K562 (cell line): ENCODE results near the gene TTC27.

Source experiments
- CEBPB ChIP-seq: fragments of 450-650 bp; IDR thresholded peaks from 2 replicates; pipeline ENCODE4 v1.6.1; 2016; ENCODE audit warnings: missing genetic modification characterization, missing compliant biosample characterization
- ESRRA ChIP-seq: fragments of 450-650 bp; IDR thresholded peaks from 2 replicates; pipeline ENCODE4 v1.6.1; 2014; ENCODE audit warnings: low read depth, mild to moderate bottlenecking, moderate library complexity, borderline replicate concordance
- EZH2 ChIP-seq: IDR thresholded peaks from 2 replicates; pipeline ENCODE4 v1.6.1; 2012; ENCODE audit warnings: low read depth, mild to moderate bottlenecking, inconsistent platforms, low read length, borderline replicate concordance
- GATA2 ChIP-seq: sonication (generic); formaldehyde crosslinking; IDR thresholded peaks from 2 replicates; pipeline ENCODE4 v1.4.0; 2020; ENCODE audit warnings: mild to moderate bottlenecking, missing genetic modification reagents
- MAFK ChIP-seq: IDR thresholded peaks from 2 replicates; pipeline ENCODE4 v1.6.1; 2011; ENCODE audit warnings: low read length, improper control_type of control experiment
- NR4A1 ChIP-seq, 2 experiments: fragments of 250-450 bp in 1 of 2; fragments of 450-650 bp in 1 of 2; sonication (Bioruptor Pico) in 1 of 2; IDR thresholded peaks; 2 replicates each; pipeline versions ENCODE4 v1.4.0 to v1.6.1; 2016 to 2020; ENCODE audit warnings: mild to moderate bottlenecking in 2 of 2, missing compliant biosample characterization in 1 of 2, missing genetic modification characterization in 1 of 2, moderate library complexity in 1 of 2
- POLR2A ChIP-seq: fragments of 450-650 bp; conservative IDR thresholded peaks from 2 replicates; pipeline ENCODE4 v1.6.1; 2016
- TARDBP ChIP-seq: fragments of 450-650 bp; IDR thresholded peaks from 2 replicates; pipeline ENCODE4 v1.6.1; 2016
- ZNF583 ChIP-seq: fragments of 250-450 bp; sonication (Bioruptor Pico); IDR thresholded peaks from 2 replicates; pipeline ENCODE4 v1.4.0; 2020
- ZNF586 ChIP-seq: fragments of 450-650 bp; formaldehyde crosslinking; conservative IDR thresholded peaks from 2 replicates; pipeline ENCODE4 v1.4.0; 2020; ENCODE audit warnings: mild to moderate bottlenecking, moderate library complexity
- TF ChIP-seq, protein P1 (sequence below): sonication (generic); formaldehyde crosslinking; IDR thresholded peaks from 2 replicates; pipeline ENCODE4 v1.8.0; 2022; ENCODE audit warnings: mild to moderate bottlenecking, missing genetic modification reagents, borderline replicate concordance
- TF ChIP-seq, protein P2 (sequence below): conservative IDR thresholded peaks from 2 replicates; pipeline ENCODE4 v1.6.1; 2011; ENCODE audit warnings: low read depth, mild to moderate bottlenecking, low read length; ENCODE audit not compliant: control insufficient read depth
- TF ChIP-seq, protein P3 (sequence below), 3 experiments: IDR thresholded peaks in 2 of 3; conservative IDR thresholded peaks in 1 of 3; 2 replicates each; pipeline ENCODE4 v1.5.1; 2011 to 2012; ENCODE audit warnings: low read length in 3 of 3, mild to moderate bottlenecking in 3 of 3, control low read depth in 2 of 3, improper control_type of control experiment in 1 of 3, inconsistent platforms in 1 of 3, low read depth in 1 of 3, mixed read lengths in 1 of 3, moderate library complexity in 1 of 3; ENCODE audit not compliant: insufficient read depth in 2 of 3

GRCh38 chr2:32697156-32697555 is 69.3 kb downstream of the TTC27 start:
- no peak for TF ChIP-seq ZNF583 (CRISPR knock-in tag)
- TF ChIP-seq MAFK, result no peak; the same call in 1 of the 2 replicates
- TF ChIP-seq GATA2, result no peak
- TF ChIP-seq, protein P1, sequence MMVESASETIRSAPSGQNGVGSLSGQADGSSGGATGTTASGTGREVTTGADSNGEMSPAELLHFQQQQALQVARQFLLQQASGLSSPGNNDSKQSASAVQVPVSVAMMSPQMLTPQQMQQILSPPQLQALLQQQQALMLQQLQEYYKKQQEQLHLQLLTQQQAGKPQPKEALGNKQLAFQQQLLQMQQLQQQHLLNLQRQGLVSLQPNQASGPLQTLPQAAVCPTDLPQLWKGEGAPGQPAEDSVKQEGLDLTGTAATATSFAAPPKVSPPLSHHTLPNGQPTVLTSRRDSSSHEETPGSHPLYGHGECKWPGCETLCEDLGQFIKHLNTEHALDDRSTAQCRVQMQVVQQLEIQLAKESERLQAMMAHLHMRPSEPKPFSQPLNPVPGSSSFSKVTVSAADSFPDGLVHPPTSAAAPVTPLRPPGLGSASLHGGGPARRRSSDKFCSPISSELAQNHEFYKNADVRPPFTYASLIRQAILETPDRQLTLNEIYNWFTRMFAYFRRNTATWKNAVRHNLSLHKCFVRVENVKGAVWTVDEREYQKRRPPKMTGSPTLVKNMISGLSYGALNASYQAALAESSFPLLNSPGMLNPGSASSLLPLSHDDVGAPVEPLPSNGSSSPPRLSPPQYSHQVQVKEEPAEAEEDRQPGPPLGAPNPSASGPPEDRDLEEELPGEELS (CRISPR knock-in tag), result no peak
- TF ChIP-seq NR4A1 (CRISPR knock-in tag; IDR thresholded peaks at IDR 0.05), result no peak
- TF ChIP-seq NR4A1 (tag; IDR thresholded peaks at IDR 0.05), result no peak
- TF ChIP-seq, protein P2, sequence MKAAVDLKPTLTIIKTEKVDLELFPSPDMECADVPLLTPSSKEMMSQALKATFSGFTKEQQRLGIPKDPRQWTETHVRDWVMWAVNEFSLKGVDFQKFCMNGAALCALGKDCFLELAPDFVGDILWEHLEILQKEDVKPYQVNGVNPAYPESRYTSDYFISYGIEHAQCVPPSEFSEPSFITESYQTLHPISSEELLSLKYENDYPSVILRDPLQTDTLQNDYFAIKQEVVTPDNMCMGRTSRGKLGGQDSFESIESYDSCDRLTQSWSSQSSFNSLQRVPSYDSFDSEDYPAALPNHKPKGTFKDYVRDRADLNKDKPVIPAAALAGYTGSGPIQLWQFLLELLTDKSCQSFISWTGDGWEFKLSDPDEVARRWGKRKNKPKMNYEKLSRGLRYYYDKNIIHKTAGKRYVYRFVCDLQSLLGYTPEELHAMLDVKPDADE, result no peak
- TF ChIP-seq ZNF586 (CRISPR knock-in tag), result no peak
- no peak for TF ChIP-seq CEBPB (tag)
- no peak for TF ChIP-seq TARDBP
- no peak for TF ChIP-seq ESRRA
- TF ChIP-seq, protein P3, sequence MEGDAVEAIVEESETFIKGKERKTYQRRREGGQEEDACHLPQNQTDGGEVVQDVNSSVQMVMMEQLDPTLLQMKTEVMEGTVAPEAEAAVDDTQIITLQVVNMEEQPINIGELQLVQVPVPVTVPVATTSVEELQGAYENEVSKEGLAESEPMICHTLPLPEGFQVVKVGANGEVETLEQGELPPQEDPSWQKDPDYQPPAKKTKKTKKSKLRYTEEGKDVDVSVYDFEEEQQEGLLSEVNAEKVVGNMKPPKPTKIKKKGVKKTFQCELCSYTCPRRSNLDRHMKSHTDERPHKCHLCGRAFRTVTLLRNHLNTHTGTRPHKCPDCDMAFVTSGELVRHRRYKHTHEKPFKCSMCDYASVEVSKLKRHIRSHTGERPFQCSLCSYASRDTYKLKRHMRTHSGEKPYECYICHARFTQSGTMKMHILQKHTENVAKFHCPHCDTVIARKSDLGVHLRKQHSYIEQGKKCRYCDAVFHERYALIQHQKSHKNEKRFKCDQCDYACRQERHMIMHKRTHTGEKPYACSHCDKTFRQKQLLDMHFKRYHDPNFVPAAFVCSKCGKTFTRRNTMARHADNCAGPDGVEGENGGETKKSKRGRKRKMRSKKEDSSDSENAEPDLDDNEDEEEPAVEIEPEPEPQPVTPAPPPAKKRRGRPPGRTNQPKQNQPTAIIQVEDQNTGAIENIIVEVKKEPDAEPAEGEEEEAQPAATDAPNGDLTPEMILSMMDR (IDR thresholded peaks at IDR 0.05 in 2 of 3, conservative IDR thresholded peaks at IDR 0.05 in 1 of 3; ENCODE audit: insufficient read depth in 2 of 3, low read depth in 1 of 3, low read length in 3 of 3), result no peak
- TF ChIP-seq POLR2A, result no peak
- no peak for TF ChIP-seq EZH2
